Smooth muscle cell (in vitro differentiated cells): ENCODE measurements around the gene DAP3. TPM values are rescaled to one million over a fixed set of nuclear protein-coding genes. Genes with fewer than 3 reads are reported as not detected.
"Not testable (repeated sequence)": the region's sequence is repeated elsewhere in the genome, so short reads cannot be mapped to it uniquely, and the experiment has no call there.

Experiments
- DNase-seq: peaks from one replicate; lab custom pipeline; 2025; ENCODE audit not compliant: unreplicated experiment; lab: John Stamatoyannopoulos, UW
- H2AFZ ChIP-seq: fragments of 200-600 bp; sonication (generic); 2 replicates; pipeline ENCODE4 v1.6.0; 2016; ENCODE audit warnings: antibody characterized with exemption, low read depth, mild to moderate bottlenecking
- H3F3A ChIP-seq: fragments of 200-600 bp; sonication (generic); 2 replicates; pipeline ENCODE4 v1.6.0; 2017; ENCODE audit warnings: antibody characterized with exemption, low read depth
- H3K27ac ChIP-seq: fragments of 200-600 bp; sonication (generic); 2 replicates; pipeline ENCODE4 v1.5.1; 2016; ENCODE audit warnings: low read depth, mild to moderate bottlenecking
- H3K27me3 ChIP-seq: fragments of 200-600 bp; sonication (generic); 2 replicates; pipeline ENCODE4 v1.6.1; 2016; ENCODE audit warnings: low read depth, mild to moderate bottlenecking
- H3K36me3 ChIP-seq: fragments of 200-600 bp; sonication (generic); 2 replicates; pipeline ENCODE4 v1.5.1; 2016; ENCODE audit warnings: low read depth
- H3K4me1 ChIP-seq: fragments of 200-600 bp; sonication (generic); 2 replicates; pipeline ENCODE4 v1.5.1; 2016; ENCODE audit warnings: low read depth
- H3K4me2 ChIP-seq: fragments of 200-600 bp; sonication (generic); 2 replicates; pipeline ENCODE4 v1.6.0; 2016; ENCODE audit warnings: mild to moderate bottlenecking
- H3K4me3 ChIP-seq: fragments of 200-600 bp; sonication (generic); 2 replicates; pipeline ENCODE4 v1.5.1; 2016; ENCODE audit warnings: mild to moderate bottlenecking
- H3K79me2 ChIP-seq: fragments of 200-600 bp; sonication (generic); 2 replicates; pipeline ENCODE4 v1.6.0; 2016; ENCODE audit warnings: low read depth, mild to moderate bottlenecking
- H3K9ac ChIP-seq: fragments of 200-600 bp; sonication (generic); 2 replicates; pipeline ENCODE4 v1.6.0; 2016; ENCODE audit warnings: low read depth
- H3K9me3 ChIP-seq: fragments of 200-600 bp; sonication (generic); replicated peaks from 2 replicates; pipeline ENCODE4 v1.5.1; 2016; ENCODE audit warnings: low read depth
- H4K20me1 ChIP-seq: fragments of 200-600 bp; sonication (generic); 2 replicates; pipeline ENCODE4 v1.6.0; 2016; ENCODE audit warnings: low read depth
- WGBS: methylation state at CpG from one replicate; pipeline ENCODE4 v1.1.7; 2016; ENCODE audit warnings: low lambda C conversion rate; 5-methylcytosine and 5-hydroxymethylcytosine counted together
- polyA plus RNA-seq: library from polyadenylated mRNA; unstranded; fragments of >200 nt; fragmentation: Nextera tagmentation; extraction: Ambion mirVana; gene quantifications from 2 replicates; pipeline ENCODE4 v1.2.1, GENCODE V29; 2016
- total RNA-seq: library from RNA; depleted of rRNA; stranded (reverse); fragments of >200 nt; gene quantifications from 2 replicates; pipeline ENCODE4 v1.2.3, GENCODE V29; 2014
- TF ChIP-seq, protein P1 (sequence below): fragments of 200-600 bp; sonication (generic); IDR thresholded peaks from 2 replicates; pipeline ENCODE4 v1.5.1; 2017; ENCODE audit warnings: borderline replicate concordance, mild to moderate bottlenecking, antibody characterized with exemption; ENCODE audit not compliant: insufficient read depth, poor library complexity, severe bottlenecking

The DAP3 gene
- total RNA-seq = 60.2 and 86.3 TPM in 2 replicates
- polyA plus RNA-seq = 61.2 and 64.5 TPM in 2 replicates

DNA sequence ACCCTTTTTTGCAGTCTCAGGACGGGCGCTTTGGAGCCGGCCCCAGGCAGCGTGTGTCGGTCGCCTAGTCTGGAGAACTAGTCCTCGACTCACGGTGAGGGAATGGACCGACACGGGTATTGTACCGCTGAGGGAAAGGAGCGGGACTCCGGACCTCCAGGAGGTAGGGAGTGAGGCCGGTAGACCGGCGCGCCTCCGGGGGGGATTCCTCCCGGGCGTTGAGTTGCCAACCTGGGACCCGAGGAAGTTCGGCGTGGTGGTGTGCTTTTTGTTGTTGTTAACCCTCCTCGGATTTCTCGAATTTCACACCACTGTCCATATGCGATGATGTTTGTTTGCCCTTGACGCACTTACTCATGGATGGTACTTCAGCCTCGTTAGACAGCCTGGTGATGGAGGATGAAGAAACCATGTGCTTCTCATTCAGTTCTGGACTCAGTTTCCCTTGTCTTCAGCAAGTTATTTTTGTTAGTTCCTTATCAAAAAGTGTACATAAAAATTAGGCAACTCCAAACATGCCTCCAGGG, at the start of gene DAP3:
Gene DAP3 (plus strand): TSS at position 11 of the 527 bp plus-strand sequence. CDS start 20,689 bp downstream, outside the sequence.
- Histone ChIP-seq H3K9ac (peak within 1 kb of the TSS; percentile 100), H3K27ac (peak within 1 kb of the TSS; percentile 100), H3K4me2 (peak within 1 kb of the TSS; percentile 79), H4K20me1 (peaks cover 30% of the 10 kb centered on the region), H3K4me3 (peak within 1 kb of the TSS; percentile 100), H3K79me2 (peaks cover 86% of the 10 kb centered on the region), H2AFZ (peak within 1 kb of the TSS; percentile 100), H3K4me1 (peaks cover 17% of the 10 kb centered on the region)
- H3K9me3 ChIP-seq, H3K36me3 ChIP-seq, H3F3A ChIP-seq, H3K27me3 ChIP-seq, DNase-seq: not testable (repeated sequence)
- WGBS = under 1% methylated on average over 28 of the region's 28 CpGs

DNA sequence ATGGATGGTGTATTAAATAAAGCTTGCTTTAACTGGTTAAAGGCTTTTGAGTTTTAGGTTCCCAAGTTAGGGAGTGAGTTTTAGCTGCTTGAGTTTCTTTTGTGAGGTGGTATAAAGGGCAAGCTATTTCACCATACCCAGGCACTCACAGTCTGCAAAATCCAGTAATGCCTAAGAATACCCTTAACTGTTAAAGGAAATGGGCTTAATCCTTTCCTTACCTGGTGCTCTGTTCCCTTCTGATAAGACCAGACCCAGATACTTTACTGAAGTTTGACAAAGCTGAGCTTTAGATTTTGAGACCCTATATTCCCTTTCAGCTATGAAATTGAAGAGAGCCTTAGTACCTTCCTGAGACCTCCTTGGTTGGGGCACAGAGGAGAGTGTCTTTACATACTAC, 48.5 kb upstream of the DAP3 start:
- Histone ChIP-seq H3K9ac (no peak overlapping the region), H2AFZ (no peak overlapping the region), H3K4me2 (no peak overlapping the region), H3K4me3 (no peak overlapping the region), H3F3A (no peaks in the 10 kb centered on the region), H3K4me1 (peaks cover 7% of the 10 kb centered on the region), H3K79me2 (no peaks in the 10 kb centered on the region), H3K27ac (no peak overlapping the region), H3K36me3 (no peaks in the 10 kb centered on the region), H4K20me1 (no peaks in the 10 kb centered on the region), H3K9me3 (no peaks in the 10 kb centered on the region), H3K27me3 (no peaks in the 10 kb centered on the region)
- TF ChIP-seq, protein P1, sequence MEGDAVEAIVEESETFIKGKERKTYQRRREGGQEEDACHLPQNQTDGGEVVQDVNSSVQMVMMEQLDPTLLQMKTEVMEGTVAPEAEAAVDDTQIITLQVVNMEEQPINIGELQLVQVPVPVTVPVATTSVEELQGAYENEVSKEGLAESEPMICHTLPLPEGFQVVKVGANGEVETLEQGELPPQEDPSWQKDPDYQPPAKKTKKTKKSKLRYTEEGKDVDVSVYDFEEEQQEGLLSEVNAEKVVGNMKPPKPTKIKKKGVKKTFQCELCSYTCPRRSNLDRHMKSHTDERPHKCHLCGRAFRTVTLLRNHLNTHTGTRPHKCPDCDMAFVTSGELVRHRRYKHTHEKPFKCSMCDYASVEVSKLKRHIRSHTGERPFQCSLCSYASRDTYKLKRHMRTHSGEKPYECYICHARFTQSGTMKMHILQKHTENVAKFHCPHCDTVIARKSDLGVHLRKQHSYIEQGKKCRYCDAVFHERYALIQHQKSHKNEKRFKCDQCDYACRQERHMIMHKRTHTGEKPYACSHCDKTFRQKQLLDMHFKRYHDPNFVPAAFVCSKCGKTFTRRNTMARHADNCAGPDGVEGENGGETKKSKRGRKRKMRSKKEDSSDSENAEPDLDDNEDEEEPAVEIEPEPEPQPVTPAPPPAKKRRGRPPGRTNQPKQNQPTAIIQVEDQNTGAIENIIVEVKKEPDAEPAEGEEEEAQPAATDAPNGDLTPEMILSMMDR = no peak
- no peak for DNase-seq

DNA sequence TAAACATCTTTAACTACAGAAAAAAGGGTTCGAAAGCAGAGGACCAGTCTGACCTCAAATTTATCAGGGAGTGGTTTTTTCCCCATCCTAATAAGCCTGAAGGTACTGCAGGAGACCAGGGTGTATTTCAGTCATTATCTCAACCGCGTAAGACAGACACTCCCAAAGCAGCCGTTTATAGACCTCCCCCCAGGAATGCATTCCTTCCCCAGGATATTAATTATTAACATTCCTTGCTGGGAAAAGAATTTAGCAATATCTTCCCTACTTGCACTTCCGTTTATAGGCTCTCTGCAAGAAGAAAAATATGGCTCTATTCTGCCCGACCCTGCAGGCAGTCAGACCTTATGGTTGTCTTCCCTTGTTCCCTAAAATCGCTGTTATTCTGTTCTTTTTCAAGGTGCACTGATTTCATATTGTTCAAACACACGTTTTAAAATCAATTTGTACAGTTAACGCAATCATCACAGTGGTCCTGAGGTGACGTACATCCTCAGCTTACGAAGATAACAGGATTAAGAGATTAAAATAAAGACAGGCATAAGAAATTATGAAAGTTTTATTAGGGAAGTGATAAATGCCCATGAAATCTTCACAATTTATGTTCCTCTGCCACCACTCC, 46.2 kb upstream of the DAP3 start:
- not testable (repeated sequence) for H3K4me3 ChIP-seq, H3K36me3 ChIP-seq, H3K9me3 ChIP-seq, DNase-seq, H3K4me1 ChIP-seq, H3K79me2 ChIP-seq, H3K27ac ChIP-seq, H3K9ac ChIP-seq, H4K20me1 ChIP-seq, H3K4me2 ChIP-seq, H3F3A ChIP-seq, H2AFZ ChIP-seq, H3K27me3 ChIP-seq
- 87% methylated on average over 11 of the region's 11 CpGs for WGBS

DNA sequence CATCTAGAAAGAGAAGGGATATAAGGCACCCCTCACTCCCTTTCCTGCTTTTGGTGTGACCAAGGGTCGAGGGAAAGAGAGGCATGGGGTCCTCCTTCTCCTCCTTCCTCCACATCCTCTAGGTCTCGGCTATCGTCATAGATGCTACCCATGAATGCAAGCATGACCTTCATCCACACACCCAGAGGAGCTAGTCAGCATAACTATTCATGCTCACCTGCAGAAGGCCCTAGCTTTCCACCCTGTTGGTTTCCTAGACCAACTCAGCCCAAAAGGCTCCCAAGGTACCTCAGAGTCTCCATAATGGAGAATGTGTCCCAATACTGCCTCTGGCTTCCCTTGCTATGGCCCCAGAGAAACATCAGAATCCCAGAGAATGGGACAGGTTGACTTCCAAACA, 45.7 kb upstream of the DAP3 start:
- Histone ChIP-seq H4K20me1 (no peaks in the 10 kb centered on the region), H3K9me3 (no peaks in the 10 kb centered on the region), H3K27me3 (no peaks in the 10 kb centered on the region), H3F3A (no peaks in the 10 kb centered on the region), H3K79me2 (no peaks in the 10 kb centered on the region), H3K36me3 (no peaks in the 10 kb centered on the region), H3K4me2 (no peak overlapping the region), H3K27ac (no peak overlapping the region), H2AFZ (no peak overlapping the region), H3K9ac (no peak overlapping the region), H3K4me1 (peaks cover 2% of the 10 kb centered on the region), H3K4me3 (no peak overlapping the region)
- TF ChIP-seq, protein P1 = no peak
- no peak for DNase-seq
- 95% methylated on average over 3 of the region's 3 CpGs for WGBS
